Caco-2 (cell line): ENCODE measurements around the gene GJC1. TPM values are rescaled to one million over a fixed set of nuclear protein-coding genes. Genes with fewer than 3 reads are reported as not detected.

Experiments
- BruUV-seq: library from RNA; stranded (reverse); fragments of 400-500 nt; replicated peaks from 2 replicates; lab custom pipeline; 2021; lab: Mats Ljungman, UMichigan
- CTCF ChIA-PET: fragments of 300-600 bp; sonication (Branson Sonifier 250); formaldehyde crosslinking; loops from one replicate; lab custom pipeline; 2022; ENCODE audit warnings: antibody characterized with exemption; lab: Charles Lee
- POLR2A ChIA-PET: fragments of 300-600 bp; sonication (Branson Sonifier 250); formaldehyde crosslinking; loops from one replicate; lab custom pipeline; 2022; ENCODE audit warnings: antibody characterized with exemption; lab: Charles Lee
- DNase-seq, 2 experiments: peaks; one replicate each; pipeline versions ENCODE4 v3.0.0 to v3.0.0-alpha.2; 2020 to 2022
- H3K27me3 ChIP-seq: replicated peaks from 2 replicates; pipeline ENCODE4 v1.6.0; 2011; ENCODE audit warnings: low read length; ENCODE audit not compliant: control insufficient read depth, insufficient read depth
- H3K36me3 ChIP-seq: 2 replicates; pipeline ENCODE4 v1.5.1; 2011; ENCODE audit warnings: low read length; ENCODE audit not compliant: control insufficient read depth, insufficient read depth
- H3K4me1 ChIP-seq: fragments of 250-450 bp; sonication (Bioruptor Pico); 2 replicates; pipeline ENCODE4 v1.5.1; 2020; ENCODE audit warnings: mild to moderate bottlenecking
- H3K4me3 ChIP-seq: 2 replicates; pipeline ENCODE4 v1.5.1; 2011; ENCODE audit warnings: low read depth, mild to moderate bottlenecking, control low read depth, low read length
- H3K9me3 ChIP-seq: fragments of 250-450 bp; sonication (Bioruptor Pico); 2 replicates; pipeline ENCODE4 v1.5.1; 2020; ENCODE audit warnings: mild to moderate bottlenecking, moderate library complexity
- H3K27ac Mint-ChIP-seq: one replicate; pipeline ENCODE4 v1.8.0; 2022; ENCODE audit warnings: mixed read lengths; ENCODE audit not compliant: unreplicated experiment
- H3K27me3 Mint-ChIP-seq: one replicate; pipeline ENCODE4 v1.8.0; 2022; ENCODE audit warnings: mixed read lengths; ENCODE audit not compliant: insufficient read depth, unreplicated experiment
- H3K36me3 Mint-ChIP-seq: one replicate; pipeline ENCODE4 v1.8.0; 2022; ENCODE audit warnings: mild to moderate bottlenecking, mixed read lengths; ENCODE audit not compliant: insufficient read depth, unreplicated experiment
- H3K4me1 Mint-ChIP-seq: one replicate; pipeline ENCODE4 v1.8.0; 2022; ENCODE audit warnings: low read depth, mixed read lengths; ENCODE audit not compliant: unreplicated experiment
- H3K4me3 Mint-ChIP-seq: one replicate; pipeline ENCODE4 v1.8.0; 2022; ENCODE audit warnings: mild to moderate bottlenecking, moderate library complexity, mixed read lengths; ENCODE audit not compliant: unreplicated experiment
- H3K9me3 Mint-ChIP-seq: one replicate; pipeline ENCODE4 v1.8.0; 2022; ENCODE audit warnings: mixed read lengths; ENCODE audit not compliant: unreplicated experiment
- intact Hi-C: fragments of 100-400 bp; cut with micrococcal nuclease; formaldehyde crosslinking; loops from one replicate; pipeline ENCODE4 v1.10.0; 2022; ENCODE audit not compliant: unreplicated experiment
- total RNA-seq: library from RNA; stranded (reverse); gene quantifications from 2 replicates; pipeline ENCODE4 v1.2.3, GENCODE V29; 2022
- TF ChIP-seq, protein P1 (sequence below), 2 experiments: fragments of 200-600 bp in 1 of 2; IDR thresholded peaks; 1 replicate in 1 of 2; 2 replicates in 1 of 2; pipeline versions ENCODE4 v1.5.1 to v1.8.0; 2011 to 2022; ENCODE audit warnings: antibody characterized with exemption in 1 of 2, control low read depth in 1 of 2, inconsistent platforms in 1 of 2, low read depth in 1 of 2, low read length in 1 of 2, mild to moderate bottlenecking in 1 of 2, moderate library complexity in 1 of 2; ENCODE audit not compliant: insufficient read depth in 1 of 2, severe bottlenecking in 1 of 2, unreplicated experiment in 1 of 2

The GJC1 gene
- total RNA-seq, 1 experiment from 2014 or later = 33.5 TPM

DNA sequence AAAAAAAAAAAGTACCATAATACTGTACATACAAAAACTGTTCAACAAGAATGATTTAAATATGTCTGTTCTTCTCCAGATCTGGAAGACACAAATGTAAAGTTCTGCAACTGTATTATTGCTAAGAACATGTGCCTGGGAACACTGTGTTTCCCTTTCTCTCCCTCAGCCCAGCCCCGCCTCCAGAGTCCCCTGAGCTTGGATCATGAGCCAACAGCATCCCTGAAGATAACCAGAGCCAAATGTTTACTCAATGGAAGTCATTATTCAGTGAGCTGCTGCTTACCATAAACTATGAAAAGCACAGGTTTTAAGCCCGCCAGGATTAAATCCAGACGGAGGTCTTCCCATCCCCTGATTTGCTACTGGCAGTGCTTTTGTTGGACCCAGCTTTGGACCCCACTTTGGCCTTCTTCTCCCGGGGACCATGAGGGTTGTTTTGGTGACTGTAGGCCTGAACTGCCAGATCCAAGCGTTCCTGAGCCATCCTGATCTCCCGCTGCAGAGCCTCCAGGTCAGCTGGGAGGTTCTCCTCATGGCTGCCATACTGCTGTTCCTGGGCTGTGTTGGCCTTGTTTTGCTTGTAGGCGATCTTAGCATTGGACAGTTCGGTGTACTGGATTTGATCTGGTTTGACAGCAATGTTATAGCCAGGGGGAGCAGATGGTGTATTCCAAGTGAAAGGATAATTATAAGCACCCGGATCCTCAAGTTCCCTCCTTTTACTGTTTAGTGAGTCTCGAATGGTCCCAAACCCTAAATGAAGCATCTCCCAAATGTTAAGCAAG, 25.6 kb downstream of the GJC1 start:
- Histone ChIP-seq H3K4me1 (no peaks in the 10 kb centered on the region), H3K36me3 (peaks cover 2% of the 10 kb centered on the region), H3K27me3 (no peaks in the 10 kb centered on the region), H3K4me3 (no peak overlapping the region), H3K9me3 (no peaks in the 10 kb centered on the region)
- Mint-ChIP-seq H3K9me3 (no peaks in the 10 kb centered on the region), H3K4me1 (no peaks in the 10 kb centered on the region), H3K27ac (no peak overlapping the region), H3K27me3 (no peaks in the 10 kb centered on the region), H3K36me3 (peaks cover 37% of the 10 kb centered on the region), H3K4me3 (no peak overlapping the region)
- no peak for DNase-seq
- no TSS peak for BruUV-seq
- intact Hi-C loops = no loop called here
- ChIA-PET CTCF (no interaction called here), POLR2A (no interaction called here)
- TF ChIP-seq, protein P1, sequence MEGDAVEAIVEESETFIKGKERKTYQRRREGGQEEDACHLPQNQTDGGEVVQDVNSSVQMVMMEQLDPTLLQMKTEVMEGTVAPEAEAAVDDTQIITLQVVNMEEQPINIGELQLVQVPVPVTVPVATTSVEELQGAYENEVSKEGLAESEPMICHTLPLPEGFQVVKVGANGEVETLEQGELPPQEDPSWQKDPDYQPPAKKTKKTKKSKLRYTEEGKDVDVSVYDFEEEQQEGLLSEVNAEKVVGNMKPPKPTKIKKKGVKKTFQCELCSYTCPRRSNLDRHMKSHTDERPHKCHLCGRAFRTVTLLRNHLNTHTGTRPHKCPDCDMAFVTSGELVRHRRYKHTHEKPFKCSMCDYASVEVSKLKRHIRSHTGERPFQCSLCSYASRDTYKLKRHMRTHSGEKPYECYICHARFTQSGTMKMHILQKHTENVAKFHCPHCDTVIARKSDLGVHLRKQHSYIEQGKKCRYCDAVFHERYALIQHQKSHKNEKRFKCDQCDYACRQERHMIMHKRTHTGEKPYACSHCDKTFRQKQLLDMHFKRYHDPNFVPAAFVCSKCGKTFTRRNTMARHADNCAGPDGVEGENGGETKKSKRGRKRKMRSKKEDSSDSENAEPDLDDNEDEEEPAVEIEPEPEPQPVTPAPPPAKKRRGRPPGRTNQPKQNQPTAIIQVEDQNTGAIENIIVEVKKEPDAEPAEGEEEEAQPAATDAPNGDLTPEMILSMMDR (IDR thresholded peaks at IDR 0.05; ENCODE audit: insufficient read depth in 1 of 2, low read depth in 1 of 2, low read length in 1 of 2, severe bottlenecking in 1 of 2, unreplicated experiment in 1 of 2) = no peak

DNA sequence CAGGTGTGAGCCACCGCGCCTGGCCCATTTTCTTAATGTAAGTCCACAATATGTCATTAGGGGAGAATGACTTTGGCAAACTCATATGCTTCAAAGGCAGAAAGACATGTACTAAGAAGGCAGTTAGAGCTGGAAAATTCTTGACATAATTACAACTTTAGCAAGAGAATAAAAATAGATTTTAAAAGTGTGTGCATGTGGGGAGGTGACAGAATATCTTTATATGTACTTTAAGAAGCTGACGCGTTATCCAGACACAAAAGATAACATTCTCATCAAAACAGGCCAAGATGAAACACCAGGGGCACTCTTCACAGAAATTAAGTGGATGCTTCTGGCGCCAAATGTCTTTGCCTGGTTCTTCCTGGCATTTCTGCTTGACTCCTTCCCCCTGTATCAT, 28.2 kb downstream of the GJC1 start:
- Mint-ChIP-seq H3K9me3 (no peaks in the 10 kb centered on the region), H3K4me3 (no peak overlapping the region), H3K4me1 (no peaks in the 10 kb centered on the region), H3K36me3 (peaks cover 37% of the 10 kb centered on the region), H3K27me3 (no peaks in the 10 kb centered on the region), H3K27ac (no peak overlapping the region)
- intact Hi-C loops = no loop called here
- CTCF ChIA-PET = no interaction called here
- Histone ChIP-seq H3K4me1 (no peaks in the 10 kb centered on the region), H3K4me3 (no peak overlapping the region), H3K36me3 (peaks cover 2% of the 10 kb centered on the region), H3K9me3 (no peaks in the 10 kb centered on the region), H3K27me3 (no peaks in the 10 kb centered on the region)
- BruUV-seq = no TSS peak
- no peak for DNase-seq
- TF ChIP-seq, protein P1 (IDR thresholded peaks at IDR 0.05; ENCODE audit: insufficient read depth in 1 of 2, low read depth in 1 of 2, low read length in 1 of 2, severe bottlenecking in 1 of 2, unreplicated experiment in 1 of 2) = no peak
- POLR2A ChIA-PET = no interaction called here

DNA sequence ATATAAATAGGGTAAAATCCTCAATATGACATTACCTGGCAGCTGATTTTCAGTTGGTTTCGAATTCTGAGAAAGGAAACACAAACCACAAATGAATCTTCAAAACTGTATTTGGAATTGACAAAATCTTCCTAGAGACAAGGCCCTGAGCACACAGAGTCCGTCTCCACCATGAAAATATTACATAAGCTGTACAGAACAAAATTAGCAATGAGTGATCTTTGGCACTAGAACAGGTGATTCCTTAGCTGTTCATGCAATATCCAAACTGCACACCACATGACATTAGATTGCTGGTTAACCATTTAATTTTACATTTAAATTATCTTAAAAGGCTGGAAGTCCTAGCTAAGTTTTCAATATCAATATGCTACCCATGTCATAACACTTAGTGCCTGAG, 31.7 kb downstream of the GJC1 start:
- ChIA-PET CTCF (interaction anchor here (1.3 kb wide), 1 partner anchor 107 kb away, joined by 3 read pairs; no protein-coding TSS in a partner anchor), POLR2A (no interaction called here)
- Mint-ChIP-seq H3K36me3 (peaks cover 19% of the 10 kb centered on the region), H3K4me1 (no peaks in the 10 kb centered on the region), H3K9me3 (no peaks in the 10 kb centered on the region), H3K27ac (no peak overlapping the region), H3K4me3 (no peak overlapping the region), H3K27me3 (no peaks in the 10 kb centered on the region)
- Histone ChIP-seq H3K4me1 (no peaks in the 10 kb centered on the region), H3K9me3 (no peaks in the 10 kb centered on the region), H3K4me3 (no peak overlapping the region), H3K36me3 (no peaks in the 10 kb centered on the region), H3K27me3 (no peaks in the 10 kb centered on the region)
- BruUV-seq = no TSS peak
- TF ChIP-seq, protein P1 (IDR thresholded peaks at IDR 0.05; ENCODE audit: insufficient read depth in 1 of 2, low read depth in 1 of 2, low read length in 1 of 2, severe bottlenecking in 1 of 2, unreplicated experiment in 1 of 2) = no peak
- intact Hi-C loops = no loop called here
- DNase-seq = no peak
